ENCODE results near the gene LITAF.
A peak's percentile ranks its signal among the peaks of the same experiment; 100 is the strongest.

LITAF gene

GRCh38 chr16:11586856-11587642 is at the start of gene LITAF:
TSS of gene LITAF (minus strand) at chr16:11586919. CDS start at chr16:11556730, 30,189 bp downstream.
- peak in 2 of 3 donors; percentile 26 to 39 for DNase-seq (ENCODE audit: low read depth in 3 of 3, low spot score in 1 of 3)

GRCh38 chr16:11636172-11636721 is 49.5 kb upstream of the LITAF start:
- no peak for DNase-seq (ENCODE audit: low read depth in 3 of 3, low spot score in 1 of 3)

DNA sequence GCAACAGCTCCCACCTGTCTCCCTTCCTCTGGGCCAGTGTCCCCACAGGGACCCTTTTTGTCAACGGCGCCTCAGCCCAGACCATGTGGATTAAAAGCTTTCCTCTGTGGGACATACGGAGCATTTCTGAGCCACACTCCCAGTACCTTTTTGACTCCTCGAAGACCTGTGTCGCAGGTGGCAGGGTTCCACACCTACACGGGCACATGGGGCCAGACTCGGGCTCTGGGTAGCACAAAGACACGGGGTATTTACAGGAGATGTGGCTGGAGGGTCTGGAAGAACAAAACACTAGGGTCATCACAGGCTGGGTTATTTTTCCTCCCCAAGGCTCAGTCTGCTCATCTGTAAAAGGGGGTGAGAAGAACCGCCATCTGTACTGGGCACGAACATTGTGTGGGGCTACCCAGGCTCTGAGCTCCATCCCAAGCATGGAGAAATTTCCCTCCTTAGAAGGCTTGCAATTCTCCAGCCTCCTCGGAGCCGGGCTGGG is 49.0 kb upstream of the LITAF start:
- no peak for DNase-seq (ENCODE audit: low read depth in 3 of 3, low spot score in 1 of 3)

DNA sequence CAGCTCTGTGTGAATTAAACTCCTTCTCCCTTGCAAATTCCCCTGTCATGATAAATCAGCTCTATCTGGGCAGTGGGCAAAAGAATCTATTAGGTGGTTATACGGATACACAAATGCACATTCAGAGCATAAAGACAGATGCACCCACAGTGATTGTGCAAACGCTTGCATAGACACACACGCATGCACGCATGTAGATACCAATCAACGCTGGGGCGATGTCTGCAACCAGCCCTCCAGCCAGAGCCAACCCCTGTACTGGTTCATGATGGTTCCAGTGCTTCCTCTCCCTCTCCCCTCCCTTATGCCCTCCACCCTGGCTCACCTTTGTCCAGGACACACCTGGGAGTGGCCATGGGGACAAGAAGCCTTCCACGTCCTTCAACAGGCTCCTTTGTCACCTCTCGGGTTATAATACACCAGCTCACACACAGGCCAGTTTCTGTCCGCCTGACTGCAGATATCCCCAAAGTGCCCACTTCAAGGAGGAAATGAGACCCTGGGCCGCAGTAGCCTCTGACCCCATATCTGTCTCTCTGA is 48.5 kb upstream of the LITAF start:
- no peak for DNase-seq (ENCODE audit: low read depth in 3 of 3, low spot score in 1 of 3)

- no peak for DNase-seq (ENCODE audit: low read depth in 3 of 3, low spot score in 1 of 3)
These were observed 47.6 kb upstream of the LITAF start for GRCh38 chr16:11634312-11634711.

GRCh38 chr16:11633113-11633512 is 46.4 kb upstream of the LITAF start:
- DNase-seq (ENCODE audit: low read depth in 3 of 3, low spot score in 1 of 3): no peak

DNA sequence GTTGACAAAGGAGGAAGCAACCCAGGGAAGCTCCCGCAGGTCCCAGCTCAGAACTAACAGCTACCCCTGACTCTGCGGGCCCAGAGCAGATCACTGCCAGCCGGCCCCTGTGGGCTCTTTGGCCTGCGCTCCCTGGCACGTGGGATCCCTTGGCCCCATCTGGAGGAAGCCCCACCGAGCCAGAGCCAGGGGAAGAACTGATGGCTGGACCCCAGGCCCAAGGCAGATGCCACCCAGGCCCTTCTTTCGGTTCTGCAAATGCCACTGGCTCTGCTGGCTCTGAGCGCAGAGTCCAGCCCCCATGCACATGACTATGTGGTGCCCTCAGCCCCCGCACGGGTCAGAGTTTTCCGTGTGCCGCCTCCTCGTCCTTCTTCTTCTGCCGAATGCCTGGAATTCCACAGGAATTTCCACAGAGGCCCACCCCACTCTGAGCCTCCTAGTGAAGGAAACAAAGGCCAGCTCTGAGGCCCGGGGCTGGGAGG is 45.8 kb upstream of the LITAF start:
- DNase-seq (ENCODE audit: low read depth in 3 of 3, low spot score in 1 of 3): no peak

DNA sequence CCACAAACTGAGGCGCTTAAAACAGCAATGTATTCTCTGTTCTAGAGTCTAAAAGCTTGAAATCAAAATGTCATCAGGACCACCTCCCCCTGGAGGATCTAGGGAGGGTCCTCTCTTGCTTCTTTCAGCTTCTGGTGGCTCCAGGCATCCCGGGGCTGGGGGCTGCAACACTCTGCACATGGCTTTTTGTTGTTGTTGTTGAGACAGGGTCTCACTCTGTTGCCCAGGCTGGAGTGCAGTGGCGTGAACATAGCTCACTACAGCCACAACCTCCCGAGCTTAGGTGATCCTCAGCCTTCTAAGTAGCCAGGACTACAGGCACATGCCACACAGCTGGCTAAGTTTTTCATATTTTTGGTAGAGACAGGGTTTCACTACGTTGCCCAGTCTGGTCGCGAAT is 44.5 kb upstream of the LITAF start:
- no peak for DNase-seq (ENCODE audit: low read depth in 3 of 3, low spot score in 1 of 3)

- DNase-seq (ENCODE audit: low read depth in 3 of 3, low spot score in 1 of 3): no peak
These were observed 44.0 kb upstream of the LITAF start for GRCh38 chr16:11630768-11631056.

- DNase-seq (ENCODE audit: low read depth in 3 of 3, low spot score in 1 of 3): no peak
These were observed 43.5 kb upstream of the LITAF start for GRCh38 chr16:11630046-11630767.

- no peak for DNase-seq (ENCODE audit: low read depth in 3 of 3, low spot score in 1 of 3)
These were observed 42.6 kb upstream of the LITAF start for GRCh38 chr16:11629071-11630030.

DNA sequence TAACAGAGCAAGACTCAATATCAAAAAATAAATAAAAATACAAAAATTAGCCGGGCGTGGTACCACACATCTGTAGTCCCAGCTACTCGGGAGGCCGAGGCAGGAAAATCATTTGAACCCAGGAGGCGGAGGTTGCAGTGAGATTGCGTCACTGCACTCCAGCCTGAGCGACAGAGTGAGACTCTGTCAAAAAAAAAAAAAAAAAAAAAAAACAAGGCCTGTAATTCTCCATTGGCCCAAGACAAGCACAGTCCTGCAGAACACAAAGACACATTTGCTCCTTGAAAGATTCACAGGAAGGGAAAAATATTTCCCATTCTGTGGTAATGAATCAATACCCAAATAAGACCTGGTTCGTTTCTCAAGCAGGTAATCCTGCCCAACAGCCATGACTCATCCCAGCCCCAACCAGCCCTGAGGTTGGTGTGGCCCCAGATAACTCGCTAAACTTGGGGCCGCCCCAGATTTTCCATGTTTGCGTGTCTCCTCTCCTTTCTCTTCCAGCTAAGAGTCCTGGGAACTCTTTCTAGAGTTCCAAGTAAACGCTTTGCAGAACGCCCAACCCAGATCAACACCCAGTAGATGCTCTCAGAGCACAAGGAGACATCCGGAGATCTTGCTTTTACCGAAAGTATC is 41.2 kb upstream of the LITAF start:
- no peak for DNase-seq (ENCODE audit: low read depth in 3 of 3, low spot score in 1 of 3)

GRCh38 chr16:11627292-11627663 is 40.6 kb upstream of the LITAF start:
- no peak for DNase-seq (ENCODE audit: low read depth in 3 of 3, low spot score in 1 of 3)

- DNase-seq (ENCODE audit: low read depth in 3 of 3, low spot score in 1 of 3): no peak
These were observed 40.1 kb upstream of the LITAF start for GRCh38 chr16:11626657-11627291.

- DNase-seq (ENCODE audit: low read depth in 3 of 3, low spot score in 1 of 3): no peak
These were observed 39.0 kb upstream of the LITAF start for GRCh38 chr16:11625769-11626168.

GRCh38 chr16:11624636-11625607 is 38.2 kb upstream of the LITAF start:
- DNase-seq (ENCODE audit: low read depth in 3 of 3, low spot score in 1 of 3): no peak

- no peak for DNase-seq (ENCODE audit: low read depth in 3 of 3, low spot score in 1 of 3)
These were observed 37.5 kb upstream of the LITAF start for GRCh38 chr16:11624205-11624604.

DNA sequence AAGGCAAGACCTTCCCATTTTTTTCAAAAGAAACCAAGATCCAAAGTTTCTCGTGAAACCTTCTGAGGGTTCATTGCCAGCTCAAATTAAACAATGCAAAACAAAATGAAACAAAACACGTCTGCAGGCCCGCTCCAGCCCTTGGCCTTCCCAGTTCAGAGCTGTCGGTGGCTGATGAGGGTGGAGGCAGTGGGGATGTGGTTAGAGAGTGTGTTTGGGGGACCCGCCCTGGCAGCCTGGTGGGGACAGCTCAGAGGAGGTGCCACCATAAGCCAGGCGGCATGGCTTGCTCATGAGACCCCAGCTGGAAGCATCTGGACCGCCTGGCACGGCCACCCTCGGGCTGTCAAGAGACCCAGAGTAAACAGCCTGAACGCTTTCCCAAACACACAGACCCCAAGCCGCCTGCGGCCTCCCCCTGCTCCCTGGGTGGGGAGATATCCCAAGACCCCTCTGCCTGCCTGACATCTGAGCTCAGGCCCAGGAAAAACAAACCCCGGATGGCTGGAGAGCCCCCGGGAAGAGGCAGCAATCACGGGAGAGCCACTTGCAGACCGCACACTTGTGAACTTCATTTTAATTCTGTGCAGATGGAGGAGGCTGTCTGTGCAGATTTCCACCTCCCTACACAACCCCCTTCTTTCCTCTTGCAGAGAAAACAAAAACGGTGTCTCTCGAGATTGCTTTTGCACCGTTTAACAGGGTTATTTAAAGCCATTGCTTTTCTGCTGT is 35.4 kb upstream of the LITAF start:
- peak in 2 of 3 donors; percentile 15 to 18 for DNase-seq (ENCODE audit: low read depth in 3 of 3, low spot score in 1 of 3)
